HCT116 (cell line): Measurements from ENCODE around the gene CHSY1.

ENCODE experiments used
- SP1 ChIP-seq: IDR thresholded peaks from 2 replicates; pipeline ENCODE4 v1.6.1; 2012; ENCODE audit warnings: low read depth
- SRF ChIP-seq: IDR thresholded peaks from 2 replicates; pipeline ENCODE4 v1.6.1; 2012; ENCODE audit warnings: low read depth
- TF ChIP-seq, protein P1 (sequence below), 3 experiments: fragments of 200-600 bp in 1 of 3; sonication (generic) in 1 of 3; IDR thresholded peaks in 2 of 3; conservative IDR thresholded peaks in 1 of 3; 2 replicates each; pipeline ENCODE4 v1.5.1; 2012 to 2017; ENCODE audit warnings: low read depth in 2 of 3, low read length in 2 of 3, antibody characterized with exemption in 1 of 3, borderline replicate concordance in 1 of 3, control low read depth in 1 of 3, mild to moderate bottlenecking in 1 of 3, mixed read lengths in 1 of 3, mixed run types in 1 of 3, moderate library complexity in 1 of 3; ENCODE audit not compliant: insufficient read depth in 1 of 3

DNA sequence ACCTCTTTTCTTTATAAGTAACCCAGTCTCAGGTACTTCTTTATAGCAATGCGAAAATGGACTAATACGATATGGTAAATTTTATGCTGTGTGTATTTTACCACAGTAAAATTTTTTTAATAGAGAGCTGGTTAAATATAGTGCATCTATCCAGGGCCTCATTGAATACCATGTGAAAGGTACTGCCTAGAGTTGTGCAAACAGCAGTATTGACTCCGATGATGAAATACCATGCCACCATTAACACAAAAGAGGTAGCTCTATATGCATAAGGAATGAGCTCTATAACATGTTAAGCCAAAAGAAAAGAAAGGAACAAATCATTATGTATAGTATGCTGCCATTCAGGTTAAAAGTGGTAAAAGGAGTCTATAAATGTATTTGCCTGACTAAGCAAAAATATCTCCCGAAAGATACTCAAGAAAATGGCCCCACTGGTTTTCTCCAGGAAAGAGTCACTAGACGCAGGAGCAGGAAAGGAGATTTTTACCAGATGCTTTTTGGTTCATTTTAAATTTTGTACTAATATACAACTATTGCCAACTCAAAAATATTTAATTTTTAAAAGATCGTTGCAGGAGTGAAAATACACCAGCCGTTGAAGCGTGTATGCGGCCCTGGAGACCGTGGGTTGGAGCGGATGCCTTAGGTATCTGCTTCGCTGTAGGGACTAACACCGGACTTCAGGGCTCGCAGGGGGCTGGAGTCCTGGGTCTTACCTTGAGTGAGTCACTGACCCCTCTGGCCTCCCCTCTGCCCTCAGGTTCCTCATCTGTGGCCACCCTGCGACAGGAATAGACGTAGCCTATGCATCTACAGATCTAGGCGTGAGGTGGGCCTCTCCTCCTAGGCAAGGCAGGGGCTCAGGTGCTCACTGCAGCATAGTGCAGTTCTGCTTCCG lies 120.1 kb downstream of the CHSY1 start:
- no peak for TF ChIP-seq SRF
- TF ChIP-seq SP1, result no peak
- TF ChIP-seq, protein P1, sequence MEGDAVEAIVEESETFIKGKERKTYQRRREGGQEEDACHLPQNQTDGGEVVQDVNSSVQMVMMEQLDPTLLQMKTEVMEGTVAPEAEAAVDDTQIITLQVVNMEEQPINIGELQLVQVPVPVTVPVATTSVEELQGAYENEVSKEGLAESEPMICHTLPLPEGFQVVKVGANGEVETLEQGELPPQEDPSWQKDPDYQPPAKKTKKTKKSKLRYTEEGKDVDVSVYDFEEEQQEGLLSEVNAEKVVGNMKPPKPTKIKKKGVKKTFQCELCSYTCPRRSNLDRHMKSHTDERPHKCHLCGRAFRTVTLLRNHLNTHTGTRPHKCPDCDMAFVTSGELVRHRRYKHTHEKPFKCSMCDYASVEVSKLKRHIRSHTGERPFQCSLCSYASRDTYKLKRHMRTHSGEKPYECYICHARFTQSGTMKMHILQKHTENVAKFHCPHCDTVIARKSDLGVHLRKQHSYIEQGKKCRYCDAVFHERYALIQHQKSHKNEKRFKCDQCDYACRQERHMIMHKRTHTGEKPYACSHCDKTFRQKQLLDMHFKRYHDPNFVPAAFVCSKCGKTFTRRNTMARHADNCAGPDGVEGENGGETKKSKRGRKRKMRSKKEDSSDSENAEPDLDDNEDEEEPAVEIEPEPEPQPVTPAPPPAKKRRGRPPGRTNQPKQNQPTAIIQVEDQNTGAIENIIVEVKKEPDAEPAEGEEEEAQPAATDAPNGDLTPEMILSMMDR (IDR thresholded peaks at IDR 0.05 in 2 of 3, conservative IDR thresholded peaks at IDR 0.05 in 1 of 3; ENCODE audit: borderline replicate concordance in 1 of 3, insufficient read depth in 1 of 3, low read depth in 2 of 3, low read length in 2 of 3), result no peak
